ENCODE measurements around the gene TBCK. TPM values are rescaled to one million over a fixed set of nuclear protein-coding genes. Genes with fewer than 3 reads are reported as not detected.

The TBCK gene
- polyA plus RNA-seq, 1 experiment, result 48.4 TPM

GRCh38 chr4:106358899-106359298, 42.9 kb upstream of the TBCK start:
- peak; percentile 11 for DNase-seq (ENCODE audit: low read depth, low spot score)
- Histone ChIP-seq H3K27ac (ENCODE audit: low read depth, low read length) (no peak overlapping the region), H3K4me3 (ENCODE audit: low read depth, low read length) (no peak overlapping the region), H3K27me3 (ENCODE audit: control insufficient read depth, insufficient read depth, low read length) (no peaks in the 10 kb centered on the region), H3K9me3 (ENCODE audit: control insufficient read depth, insufficient read depth, low read length) (no peaks in the 10 kb centered on the region)
- TF ChIP-seq, protein P1, sequence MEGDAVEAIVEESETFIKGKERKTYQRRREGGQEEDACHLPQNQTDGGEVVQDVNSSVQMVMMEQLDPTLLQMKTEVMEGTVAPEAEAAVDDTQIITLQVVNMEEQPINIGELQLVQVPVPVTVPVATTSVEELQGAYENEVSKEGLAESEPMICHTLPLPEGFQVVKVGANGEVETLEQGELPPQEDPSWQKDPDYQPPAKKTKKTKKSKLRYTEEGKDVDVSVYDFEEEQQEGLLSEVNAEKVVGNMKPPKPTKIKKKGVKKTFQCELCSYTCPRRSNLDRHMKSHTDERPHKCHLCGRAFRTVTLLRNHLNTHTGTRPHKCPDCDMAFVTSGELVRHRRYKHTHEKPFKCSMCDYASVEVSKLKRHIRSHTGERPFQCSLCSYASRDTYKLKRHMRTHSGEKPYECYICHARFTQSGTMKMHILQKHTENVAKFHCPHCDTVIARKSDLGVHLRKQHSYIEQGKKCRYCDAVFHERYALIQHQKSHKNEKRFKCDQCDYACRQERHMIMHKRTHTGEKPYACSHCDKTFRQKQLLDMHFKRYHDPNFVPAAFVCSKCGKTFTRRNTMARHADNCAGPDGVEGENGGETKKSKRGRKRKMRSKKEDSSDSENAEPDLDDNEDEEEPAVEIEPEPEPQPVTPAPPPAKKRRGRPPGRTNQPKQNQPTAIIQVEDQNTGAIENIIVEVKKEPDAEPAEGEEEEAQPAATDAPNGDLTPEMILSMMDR (IDR thresholded peaks at IDR 0.05; ENCODE audit: low read depth, low read length), result no peak
- ChIA-PET POLR2A (interaction anchor here (1.2 kb wide), 1 partner anchor 43 kb away, joined by 3 read pairs; the partner anchor contains the start of gene TBCK), CTCF (interaction anchor here (0.5 to 1.2 kb wide), 2 partner anchors 92 to 539 kb away, joined by 3 read pairs; no protein-coding TSS in a partner anchor)

- TF ChIP-seq, protein P1 (IDR thresholded peaks at IDR 0.05; ENCODE audit: low read depth, low read length), result no peak
- Histone ChIP-seq H3K4me3 (ENCODE audit: low read depth, low read length) (no peak overlapping the region), H3K9me3 (ENCODE audit: control insufficient read depth, insufficient read depth, low read length) (no peaks in the 10 kb centered on the region), H3K27me3 (ENCODE audit: control insufficient read depth, insufficient read depth, low read length) (no peaks in the 10 kb centered on the region), H3K27ac (ENCODE audit: low read depth, low read length) (no peak overlapping the region)
- ChIA-PET POLR2A (no interaction called here), CTCF (no interaction called here)
- no peak for DNase-seq (ENCODE audit: low read depth, low spot score)
Measured at GRCh38 chr4:106355193-106355592, 39.2 kb upstream of the TBCK start.

- no peak overlapping the region for H3K27ac ChIP-seq (ENCODE audit: low read depth, low read length)
- H3K4me3 ChIP-seq (ENCODE audit: low read depth, low read length), result no peak overlapping the region
- no peaks in the 10 kb centered on the region for H3K9me3 ChIP-seq (ENCODE audit: control insufficient read depth, insufficient read depth, low read length)
- no peaks in the 10 kb centered on the region for H3K27me3 ChIP-seq (ENCODE audit: control insufficient read depth, insufficient read depth, low read length)
- no peak for DNase-seq (ENCODE audit: low read depth, low spot score)
- TF ChIP-seq, protein P1 (IDR thresholded peaks at IDR 0.05; ENCODE audit: low read depth, low read length), result no peak
- CTCF ChIA-PET, result interaction anchor here (0.6 to 1.0 kb wide), 2 partner anchors 9 to 25 kb away, joined by 3 read pairs; no protein-coding TSS in a partner anchor
- POLR2A ChIA-PET, result no interaction called here
Measured at GRCh38 chr4:106353786-106354185, 37.8 kb upstream of the TBCK start.

GRCh38 chr4:106351016-106351415, 35.0 kb upstream of the TBCK start:
- POLR2A ChIA-PET, result no interaction called here
- Histone ChIP-seq H3K27ac (ENCODE audit: low read depth, low read length) (no peak overlapping the region), H3K27me3 (ENCODE audit: control insufficient read depth, insufficient read depth, low read length) (no peaks in the 10 kb centered on the region), H3K9me3 (ENCODE audit: control insufficient read depth, insufficient read depth, low read length) (no peaks in the 10 kb centered on the region), H3K4me3 (ENCODE audit: low read depth, low read length) (no peak overlapping the region)
- TF ChIP-seq, protein P1 (IDR thresholded peaks at IDR 0.05; ENCODE audit: low read depth, low read length), result no peak
- CTCF ChIA-PET, result interaction anchor here (1.2 kb wide), 2 partner anchors 18 to 22 kb away, joined by 4 to 5 read pairs; partner anchors contain the start of gene GIMD1
- DNase-seq (ENCODE audit: low read depth, low spot score), result no peak

- POLR2A ChIA-PET, result no interaction called here
- Histone ChIP-seq H3K4me3 (ENCODE audit: low read depth, low read length) (no peak overlapping the region), H3K27ac (ENCODE audit: low read depth, low read length) (no peak overlapping the region), H3K9me3 (ENCODE audit: control insufficient read depth, insufficient read depth, low read length) (no peaks in the 10 kb centered on the region), H3K27me3 (ENCODE audit: control insufficient read depth, insufficient read depth, low read length) (no peaks in the 10 kb centered on the region)
- CTCF ChIA-PET, result interaction anchor here (1.5 to 2.5 kb wide), 2 partner anchors 22 to 80 kb away, joined by 4 to 6 read pairs; no protein-coding TSS in a partner anchor
- TF ChIP-seq, protein P1 (IDR thresholded peaks at IDR 0.05; ENCODE audit: low read depth, low read length), result no peak
- DNase-seq (ENCODE audit: low read depth, low spot score), result no peak
Measured at GRCh38 chr4:106347167-106347566, 31.2 kb upstream of the TBCK start.
